ENCODE results near the gene TMEM100.

Gene TMEM100

DNA sequence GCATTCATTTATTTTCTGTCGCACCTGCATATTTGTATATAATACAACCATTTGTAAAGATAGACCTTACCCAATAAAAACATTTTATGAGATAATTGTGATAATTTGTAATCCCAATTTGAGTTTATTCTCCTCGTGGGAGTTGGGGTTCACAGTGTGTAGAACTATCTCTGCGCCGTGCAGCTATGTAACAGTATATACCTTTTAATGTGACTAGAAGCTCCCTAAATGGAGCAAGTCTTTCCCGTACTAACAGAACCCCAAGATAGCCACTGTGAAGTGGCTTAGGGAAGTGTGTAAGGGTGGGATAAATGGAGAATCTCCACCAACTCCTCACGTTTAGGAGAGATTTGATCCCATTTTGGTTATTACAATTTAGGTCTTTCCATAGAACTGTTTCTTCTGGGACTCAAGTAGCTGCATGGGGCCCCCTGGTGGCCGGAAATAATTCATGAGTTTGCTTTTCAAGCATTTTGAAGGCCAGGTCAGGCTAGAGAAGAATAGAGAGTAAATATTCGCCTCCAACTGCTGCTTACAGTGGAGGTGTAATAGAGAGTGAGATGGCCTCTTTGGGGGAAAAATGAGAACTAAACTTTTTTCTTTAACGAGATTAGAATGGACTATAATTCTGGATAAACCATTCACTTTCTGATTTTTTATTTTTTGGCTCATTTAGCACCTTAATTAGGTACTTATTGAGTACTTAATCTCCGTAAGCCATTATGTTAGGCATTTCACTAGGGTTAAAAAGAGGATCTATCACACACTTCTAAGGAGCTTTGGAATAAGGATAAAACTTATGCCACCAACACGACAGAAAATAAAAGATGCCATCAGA lies 4.5 kb downstream of the TMEM100 start:
- peak; percentile 35 for DNase-seq

- no peak for DNase-seq
These were observed 5.2 kb downstream of the TMEM100 start for GRCh38 chr17:55717432-55717831.

DNA sequence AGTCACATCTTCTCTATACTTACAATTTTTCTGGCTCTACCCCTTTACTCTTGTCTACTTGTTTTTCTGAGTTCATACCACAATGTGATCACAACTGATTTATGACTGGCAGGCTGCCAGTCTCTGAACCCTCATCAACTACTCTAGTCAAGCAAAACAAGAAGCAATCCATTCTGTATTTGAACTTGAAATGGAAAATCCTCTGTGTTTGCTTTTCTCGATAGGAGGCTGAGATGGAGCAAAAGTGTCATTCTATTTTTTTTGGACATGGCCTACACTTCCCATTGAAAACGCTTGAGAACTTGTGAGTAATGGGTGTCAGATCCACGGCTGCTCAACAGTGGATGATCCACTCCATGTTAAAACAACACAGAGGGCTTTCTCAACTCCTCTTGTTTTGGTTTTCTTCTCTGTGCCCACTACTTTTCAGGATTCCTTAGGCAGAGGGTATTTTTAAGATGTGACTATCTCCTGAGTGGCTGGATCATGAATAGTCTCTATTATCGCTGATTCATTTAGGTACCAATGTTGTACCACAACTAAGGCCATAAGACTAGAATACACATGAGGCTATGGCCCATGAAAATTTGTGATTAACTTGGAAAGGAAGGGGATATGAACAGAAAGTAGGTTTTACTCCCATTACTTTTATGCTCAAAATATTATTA lies 11.7 kb downstream of the TMEM100 start:
- no peak for DNase-seq

GRCh38 chr17:55710410-55710809 lies 12.3 kb downstream of the TMEM100 start:
- DNase-seq = no peak

- DNase-seq = no peak
These were observed 12.7 kb downstream of the TMEM100 start for GRCh38 chr17:55709984-55710383.

DNA sequence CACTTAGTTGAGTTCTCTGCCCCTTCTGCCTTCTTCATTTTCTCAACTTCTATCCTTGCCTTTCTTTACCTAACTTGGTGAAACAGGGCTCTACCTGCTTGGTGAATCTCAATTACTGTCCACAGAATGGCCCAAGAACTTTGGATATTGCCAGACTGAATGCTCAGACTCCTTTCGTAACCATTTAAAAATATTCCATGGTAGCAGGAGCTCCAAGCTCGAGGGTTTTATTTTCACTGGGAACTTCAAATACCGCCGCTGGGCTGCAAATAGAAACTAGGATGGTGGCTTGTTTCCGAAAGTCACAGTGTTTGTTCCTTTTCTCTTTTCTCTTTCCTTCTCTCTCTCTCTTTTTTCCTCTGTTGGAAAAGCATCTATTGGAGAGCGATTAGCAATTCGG lies 13.2 kb downstream of the TMEM100 start:
- DNase-seq = no peak

DNA sequence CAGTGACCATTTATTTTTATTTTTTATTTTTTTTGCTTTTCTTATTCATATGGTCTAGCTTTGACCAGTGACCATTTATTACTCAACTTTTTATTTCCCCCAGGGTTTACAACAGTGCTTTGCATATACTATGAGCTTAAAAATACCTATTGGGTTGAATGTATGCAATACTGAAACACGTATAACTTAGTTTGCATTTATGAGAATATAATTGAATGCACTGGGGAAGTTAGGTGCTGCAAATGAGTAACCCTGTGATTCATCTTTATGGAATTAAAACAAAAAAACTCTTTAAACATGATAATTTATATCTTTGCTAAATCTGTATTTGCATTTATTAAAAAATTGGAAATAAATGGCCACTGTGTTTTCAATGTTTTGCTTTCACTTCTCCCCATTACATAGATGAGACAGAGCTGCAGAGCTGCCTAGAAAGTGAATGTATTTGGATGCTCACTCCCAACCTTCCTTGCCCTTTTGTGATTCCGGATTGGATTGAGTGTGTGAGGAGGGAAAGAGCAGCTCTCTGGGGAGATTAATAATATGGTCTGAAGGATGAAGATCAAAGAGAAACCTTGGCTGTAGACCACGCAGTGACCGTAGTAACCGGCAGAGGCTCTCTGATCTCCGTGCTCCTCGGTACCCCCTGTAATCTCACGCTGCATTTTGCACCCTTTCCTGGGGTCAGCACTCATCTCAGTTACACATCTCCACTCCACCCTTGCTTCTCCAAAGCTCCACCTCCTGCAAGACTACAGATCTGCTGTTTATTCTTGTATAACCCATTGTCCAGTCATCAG lies 14.3 kb downstream of the TMEM100 start:
- DNase-seq = no peak

DNA sequence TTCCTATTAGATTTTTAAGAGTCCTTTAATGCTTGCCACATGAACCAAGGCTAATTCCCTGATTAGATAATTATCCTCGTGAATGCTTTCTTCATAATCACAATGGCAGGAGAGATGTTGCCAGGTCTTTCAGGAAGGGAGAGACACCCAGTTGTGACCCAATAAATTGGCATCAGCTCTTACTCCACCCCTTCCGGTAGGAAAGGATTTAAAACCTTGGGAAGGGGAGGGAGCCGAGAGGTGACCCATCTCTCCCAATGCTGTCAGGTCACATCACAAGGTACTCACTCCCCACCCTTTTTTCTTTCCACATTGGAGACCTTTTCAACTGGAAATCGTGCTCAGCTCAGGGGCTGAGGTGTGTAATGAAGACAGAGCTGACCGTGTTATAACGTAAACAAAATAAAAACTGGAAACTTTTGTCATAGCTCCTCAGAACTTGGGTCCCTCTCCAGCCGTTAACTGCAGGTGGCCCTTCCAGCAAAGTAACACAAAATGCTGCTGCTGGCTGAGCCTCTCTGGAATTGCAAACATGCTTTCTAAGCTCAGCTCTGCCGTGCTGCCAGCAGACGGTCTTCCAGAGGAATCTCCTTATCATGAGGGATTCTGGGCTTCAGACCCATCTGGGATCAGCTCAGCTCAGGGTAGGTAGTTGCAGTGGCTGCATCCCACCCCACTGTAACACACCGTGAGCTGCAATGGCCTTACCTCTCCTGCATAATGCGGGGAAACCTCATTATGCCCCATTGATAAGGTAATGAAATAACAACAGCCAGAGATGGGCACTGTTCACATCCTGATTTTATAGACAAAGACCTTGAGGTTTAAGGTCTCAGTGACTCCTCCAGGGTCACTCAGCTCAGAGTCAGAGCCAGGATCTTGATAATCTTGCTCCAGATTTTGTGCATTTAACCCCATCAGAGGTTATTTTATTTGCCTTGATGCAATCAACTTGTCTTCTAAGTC lies 15.6 kb downstream of the TMEM100 start:
- DNase-seq = no peak

DNA sequence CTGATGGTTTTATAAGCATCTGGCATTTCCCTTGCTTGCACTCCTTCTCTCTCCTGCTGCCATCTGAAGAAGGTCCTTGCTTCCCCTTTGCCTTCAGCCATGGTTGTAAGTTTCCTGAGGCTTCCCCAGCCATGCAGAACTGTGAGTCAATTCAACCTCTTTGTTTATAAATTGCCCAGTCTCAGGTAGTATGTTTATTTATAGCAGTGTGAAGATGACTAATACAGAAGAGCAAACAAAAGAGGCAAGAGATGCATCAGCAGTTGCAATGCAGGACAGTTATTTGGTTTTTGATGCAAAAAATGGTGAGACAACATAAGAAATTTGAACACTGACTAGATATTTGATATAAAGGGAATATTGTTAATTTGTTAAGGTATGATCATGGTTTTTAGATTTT lies 16.8 kb downstream of the TMEM100 start:
- no peak for DNase-seq

DNA sequence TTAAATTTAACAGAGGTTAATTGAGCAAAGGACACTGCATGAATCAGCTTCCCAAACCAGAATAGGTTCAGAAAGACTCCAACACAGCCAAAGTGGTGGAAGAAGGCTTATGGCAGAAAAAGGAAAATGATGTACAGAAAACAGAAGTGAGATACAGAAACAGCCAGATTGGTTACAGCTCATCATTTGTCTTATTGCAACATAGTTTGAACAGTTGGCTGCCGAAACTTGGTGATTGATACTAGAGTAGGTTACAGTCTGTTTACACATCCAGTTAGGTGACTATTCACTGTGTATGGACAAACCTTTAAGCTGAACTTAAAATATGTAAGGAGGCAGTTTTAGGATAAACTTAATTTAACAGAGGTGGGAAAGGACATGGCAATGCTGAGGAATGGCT lies 18.3 kb downstream of the TMEM100 start:
- no peak for DNase-seq

DNA sequence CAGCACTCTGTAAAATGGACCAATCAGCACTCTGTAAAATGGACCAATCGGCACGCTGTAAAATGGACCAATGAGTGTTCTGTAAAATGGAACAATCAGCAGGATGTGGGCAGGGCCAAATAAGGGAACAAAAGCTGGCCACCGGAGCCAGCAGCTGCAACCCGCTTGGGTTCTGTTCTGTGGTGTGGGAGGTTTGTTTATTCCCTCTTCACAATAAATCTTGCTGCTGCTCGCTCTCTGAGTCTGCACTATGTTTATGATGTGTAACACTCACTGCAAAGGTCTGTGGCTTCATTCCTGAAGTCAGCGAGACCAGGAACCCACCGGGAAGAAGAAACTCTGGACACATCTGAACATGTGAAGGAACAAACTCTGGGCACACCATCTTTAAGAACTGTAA lies 20.5 kb downstream of the TMEM100 start:
- no peak for DNase-seq

GRCh38 chr17:55699181-55699860 lies 23.3 kb downstream of the TMEM100 start:
- DNase-seq = no peak

GRCh38 chr17:55694286-55694910 lies 28.3 kb downstream of the TMEM100 start:
- no peak for DNase-seq

GRCh38 chr17:55693254-55694216 lies 29.1 kb downstream of the TMEM100 start:
- no peak for DNase-seq

DNA sequence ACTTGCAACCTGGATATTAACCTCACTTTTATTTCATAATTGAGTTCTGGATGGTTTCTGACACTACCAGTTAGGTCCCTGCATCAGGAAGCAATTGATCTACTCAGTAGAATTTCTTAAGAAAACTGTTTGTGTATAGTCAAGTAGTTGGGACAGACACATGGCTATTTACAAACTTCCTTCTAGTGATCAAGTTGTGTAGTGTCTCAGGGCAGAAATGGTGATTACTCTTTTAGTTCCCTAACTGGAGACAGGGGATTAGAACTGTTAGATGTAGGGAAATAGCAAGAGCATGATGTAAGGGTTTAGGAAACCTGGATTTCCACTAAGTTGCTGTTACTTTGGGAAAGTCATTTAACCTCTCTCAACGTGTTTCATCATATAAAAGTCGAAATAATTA lies 30.4 kb downstream of the TMEM100 start:
- DNase-seq = no peak

DNA sequence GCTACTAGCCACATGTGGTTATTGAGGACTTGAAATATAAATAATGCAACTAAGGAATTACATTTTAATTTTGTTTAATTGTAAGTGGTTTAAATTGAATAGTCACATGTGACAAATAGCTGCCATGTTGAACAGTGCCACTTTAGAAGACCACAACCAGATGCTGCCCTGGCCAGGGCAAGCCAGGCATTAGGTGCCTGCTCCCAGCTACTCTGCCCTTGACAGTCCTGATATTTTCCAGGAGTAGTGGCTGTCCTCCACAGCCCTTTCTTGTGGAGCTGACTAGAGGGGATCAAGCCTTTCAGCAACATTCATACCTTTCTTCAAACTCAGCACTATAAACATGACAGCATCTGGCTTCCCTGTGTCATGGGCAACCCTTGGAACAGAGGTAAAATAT lies 31.0 kb downstream of the TMEM100 start:
- no peak for DNase-seq

GRCh38 chr17:55690105-55690508 lies 32.6 kb downstream of the TMEM100 start:
- DNase-seq = no peak

- DNase-seq = no peak
These were observed 33.0 kb downstream of the TMEM100 start for GRCh38 chr17:55689672-55690071.

- DNase-seq = no peak
These were observed 34.6 kb downstream of the TMEM100 start for GRCh38 chr17:55688057-55688456.

DNA sequence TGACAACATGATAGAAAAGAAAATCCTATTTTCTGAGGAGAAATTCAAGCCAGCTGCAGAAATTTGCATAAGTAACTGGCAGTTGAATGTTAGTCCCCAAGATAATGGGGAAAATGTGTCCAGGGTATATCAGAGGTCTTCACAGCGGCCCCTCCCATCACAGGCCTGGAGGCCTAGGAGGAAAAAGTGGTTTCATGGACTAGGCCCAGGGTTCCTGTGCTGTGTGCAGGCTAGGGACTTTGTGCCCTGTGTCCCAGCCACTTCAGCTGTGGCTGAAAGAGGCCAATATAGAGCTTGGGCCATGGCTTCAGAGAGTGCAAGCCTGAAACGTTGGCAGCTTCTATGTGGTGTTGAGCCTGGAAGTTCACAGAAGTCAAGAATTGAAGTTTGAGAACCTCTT lies 35.6 kb downstream of the TMEM100 start:
- DNase-seq = no peak
